Neural cell (in vitro differentiated cells): ENCODE measurements around the gene ADORA1. TPM values are rescaled to one million over a fixed set of nuclear protein-coding genes. Genes with fewer than 3 reads are reported as not detected.

Source experiments
- H2AFZ ChIP-seq: fragments of 200-600, 300-800 bp; sonication (generic), shearing (Covaris generic); 2 replicates; pipeline ENCODE4 v1.6.0; 2014; ENCODE audit warnings: low read depth, mild to moderate bottlenecking, antibody characterized with exemption, low read length, moderate library complexity
- H3F3A ChIP-seq: fragments of 200-600 bp; shearing (Covaris generic); 2 replicates; pipeline ENCODE4 v1.6.1; 2016; ENCODE audit warnings: mild to moderate bottlenecking, moderate library complexity, mixed read lengths, antibody characterized with exemption, low read length; ENCODE audit not compliant: insufficient read depth, poor library complexity, severe bottlenecking
- H3K27ac ChIP-seq: fragments of 200-600, 300-800 bp; sonication (generic), shearing (Covaris generic); 2 replicates; pipeline ENCODE4 v1.5.1; 2014; ENCODE audit warnings: mild to moderate bottlenecking, low read length, moderate library complexity
- H3K27me3 ChIP-seq: fragments of 300-800, 200-600 bp; sonication (generic), shearing (Covaris generic); 2 replicates; pipeline ENCODE4 v1.6.0; 2014; ENCODE audit warnings: mild to moderate bottlenecking, low read depth, low read length, moderate library complexity; ENCODE audit not compliant: insufficient read depth
- H3K36me3 ChIP-seq: fragments of 300-800, 200-600 bp; sonication (generic), shearing (Covaris generic); 2 replicates; pipeline ENCODE4 v1.5.1; 2014; ENCODE audit warnings: mild to moderate bottlenecking, antibody characterized with exemption, low read length, moderate library complexity; ENCODE audit not compliant: insufficient read depth
- H3K4me2 ChIP-seq: fragments of 300-800, 200-600 bp; sonication (generic), shearing (Covaris generic); 2 replicates; pipeline ENCODE4 v1.6.0; 2014; ENCODE audit warnings: mild to moderate bottlenecking, low read length
- H3K4me3 ChIP-seq: fragments of 300-800, 200-600 bp; sonication (generic), shearing (Covaris generic); 2 replicates; pipeline ENCODE4 v1.5.1; 2014; ENCODE audit warnings: mild to moderate bottlenecking, low read length, moderate library complexity
- H3K79me2 ChIP-seq: fragments of 200-600 bp; shearing (Covaris generic); replicated peaks from 2 replicates; pipeline ENCODE4 v1.6.0; 2014; ENCODE audit warnings: mild to moderate bottlenecking, low read length, moderate library complexity; ENCODE audit not compliant: insufficient read depth
- H3K9ac ChIP-seq: fragments of 300-800, 200-600 bp; sonication (generic), shearing (Covaris generic); 2 replicates; pipeline ENCODE4 v1.6.1; 2016; ENCODE audit warnings: mild to moderate bottlenecking, low read length, mixed read lengths
- H3K9me2 ChIP-seq: fragments of 200-600 bp; shearing (Covaris generic); 2 replicates; pipeline ENCODE4 v1.6.1; 2016; ENCODE audit warnings: mild to moderate bottlenecking, low read length, mixed read lengths; ENCODE audit not compliant: insufficient read depth
- H3K9me3 ChIP-seq: fragments of 200-600, 300-800 bp; sonication (generic), shearing (Covaris generic); 2 replicates; pipeline ENCODE4 v1.6.1; 2016; ENCODE audit warnings: mild to moderate bottlenecking, mixed run types, low read length, moderate library complexity, mixed read lengths
- H4K20me1 ChIP-seq: fragments of 200-600 bp; shearing (Covaris generic); 2 replicates; pipeline ENCODE4 v1.6.1; 2016; ENCODE audit warnings: mild to moderate bottlenecking, mixed run types; ENCODE audit not compliant: insufficient read depth
- EP300 ChIP-seq: fragments of 450-650 bp; conservative IDR thresholded peaks from 2 replicates; pipeline ENCODE4 v1.6.1; 2014; ENCODE audit warnings: antibody characterized with exemption, mild to moderate bottlenecking, moderate library complexity; ENCODE audit not compliant: poor library complexity, severe bottlenecking
- EZH2 ChIP-seq: fragments of 200-600, 300-800 bp; shearing (Covaris generic), sonication (generic); IDR thresholded peaks from 2 replicates; pipeline ENCODE4 v1.6.1; 2014; ENCODE audit warnings: antibody characterized with exemption, low read length, borderline replicate concordance, mild to moderate bottlenecking; ENCODE audit not compliant: insufficient read depth, poor library complexity, severe bottlenecking
- MXI1 ChIP-seq: fragments of 450-650 bp; conservative IDR thresholded peaks from 2 replicates; pipeline ENCODE4 v1.6.1; 2014; ENCODE audit warnings: antibody characterized with exemption, mild to moderate bottlenecking; ENCODE audit not compliant: poor library complexity, severe bottlenecking
- POLR2AphosphoS5 ChIP-seq: IDR thresholded peaks from 2 replicates; pipeline ENCODE4 v1.6.1; 2012
- RAD21 ChIP-seq: fragments of 450-650 bp; conservative IDR thresholded peaks from 2 replicates; pipeline ENCODE4 v1.6.1; 2014; ENCODE audit warnings: antibody characterized with exemption, mild to moderate bottlenecking, moderate library complexity
- SMC3 ChIP-seq: fragments of 450-650 bp; conservative IDR thresholded peaks from 2 replicates; pipeline ENCODE4 v1.6.1; 2014; ENCODE audit warnings: antibody characterized with exemption, mild to moderate bottlenecking, moderate library complexity; ENCODE audit not compliant: poor library complexity
- TAF1 ChIP-seq: IDR thresholded peaks from 2 replicates; pipeline ENCODE4 v1.6.1; 2012; ENCODE audit warnings: low read depth
- polyA plus RNA-seq: library from polyadenylated mRNA; depleted of rRNA; stranded (reverse); fragments of >200 nt; gene quantifications from 2 replicates; pipeline ENCODE4 v1.2.3, GENCODE V29; 2014
- TF ChIP-seq, protein P1 (sequence below): IDR thresholded peaks from 2 replicates; pipeline ENCODE4 v1.6.1; 2012; ENCODE audit warnings: borderline replicate concordance
- TF ChIP-seq, protein P2 (sequence below): fragments of 450-650 bp; IDR thresholded peaks from 2 replicates; pipeline ENCODE4 v1.5.1; 2014; ENCODE audit warnings: antibody characterized with exemption, mild to moderate bottlenecking, moderate library complexity; ENCODE audit not compliant: poor library complexity, severe bottlenecking

ADORA1 gene
- polyA plus RNA-seq, 1 donor from 2014 or later, result 7.2 TPM

DNA sequence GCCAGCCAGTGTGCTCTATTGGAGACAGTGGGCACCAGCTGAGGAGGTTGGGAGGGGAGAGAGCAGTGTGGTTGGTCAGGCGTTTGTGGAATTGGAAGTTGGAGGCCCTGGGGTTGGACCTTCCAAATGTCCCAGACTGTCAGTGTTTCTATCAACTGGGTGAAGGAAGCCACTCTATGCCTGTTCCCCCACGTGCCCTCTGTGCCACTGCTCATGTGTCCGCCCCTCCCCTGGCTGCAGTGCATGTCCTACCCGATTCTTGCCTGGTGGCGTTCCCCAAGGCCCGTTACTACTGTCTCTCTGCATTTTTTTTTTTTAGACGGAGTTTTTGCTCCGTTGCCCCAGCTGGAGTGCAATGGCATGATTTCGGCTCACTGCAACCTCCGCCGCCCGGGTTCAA lies 21.1 kb downstream of the ADORA1 start:
- Histone ChIP-seq H3K9ac (no peak overlapping the region), H3K9me3 (no peaks in the 10 kb centered on the region), H3K9me2 (no peaks in the 10 kb centered on the region), H3F3A (no peaks in the 10 kb centered on the region), H3K4me3 (no peak overlapping the region), H3K79me2 (no peaks in the 10 kb centered on the region), H2AFZ (no peak overlapping the region), H4K20me1 (no peaks in the 10 kb centered on the region), H3K27ac (no peak overlapping the region), H3K36me3 (no peaks in the 10 kb centered on the region), H3K4me2 (no peak overlapping the region), H3K27me3 (no peaks in the 10 kb centered on the region)
- no peak for TF ChIP-seq TAF1
- TF ChIP-seq EZH2, result no peak
- TF ChIP-seq, protein P1, sequence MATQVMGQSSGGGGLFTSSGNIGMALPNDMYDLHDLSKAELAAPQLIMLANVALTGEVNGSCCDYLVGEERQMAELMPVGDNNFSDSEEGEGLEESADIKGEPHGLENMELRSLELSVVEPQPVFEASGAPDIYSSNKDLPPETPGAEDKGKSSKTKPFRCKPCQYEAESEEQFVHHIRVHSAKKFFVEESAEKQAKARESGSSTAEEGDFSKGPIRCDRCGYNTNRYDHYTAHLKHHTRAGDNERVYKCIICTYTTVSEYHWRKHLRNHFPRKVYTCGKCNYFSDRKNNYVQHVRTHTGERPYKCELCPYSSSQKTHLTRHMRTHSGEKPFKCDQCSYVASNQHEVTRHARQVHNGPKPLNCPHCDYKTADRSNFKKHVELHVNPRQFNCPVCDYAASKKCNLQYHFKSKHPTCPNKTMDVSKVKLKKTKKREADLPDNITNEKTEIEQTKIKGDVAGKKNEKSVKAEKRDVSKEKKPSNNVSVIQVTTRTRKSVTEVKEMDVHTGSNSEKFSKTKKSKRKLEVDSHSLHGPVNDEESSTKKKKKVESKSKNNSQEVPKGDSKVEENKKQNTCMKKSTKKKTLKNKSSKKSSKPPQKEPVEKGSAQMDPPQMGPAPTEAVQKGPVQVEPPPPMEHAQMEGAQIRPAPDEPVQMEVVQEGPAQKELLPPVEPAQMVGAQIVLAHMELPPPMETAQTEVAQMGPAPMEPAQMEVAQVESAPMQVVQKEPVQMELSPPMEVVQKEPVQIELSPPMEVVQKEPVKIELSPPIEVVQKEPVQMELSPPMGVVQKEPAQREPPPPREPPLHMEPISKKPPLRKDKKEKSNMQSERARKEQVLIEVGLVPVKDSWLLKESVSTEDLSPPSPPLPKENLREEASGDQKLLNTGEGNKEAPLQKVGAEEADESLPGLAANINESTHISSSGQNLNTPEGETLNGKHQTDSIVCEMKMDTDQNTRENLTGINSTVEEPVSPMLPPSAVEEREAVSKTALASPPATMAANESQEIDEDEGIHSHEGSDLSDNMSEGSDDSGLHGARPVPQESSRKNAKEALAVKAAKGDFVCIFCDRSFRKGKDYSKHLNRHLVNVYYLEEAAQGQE, result no peak
- TF ChIP-seq, protein P2, sequence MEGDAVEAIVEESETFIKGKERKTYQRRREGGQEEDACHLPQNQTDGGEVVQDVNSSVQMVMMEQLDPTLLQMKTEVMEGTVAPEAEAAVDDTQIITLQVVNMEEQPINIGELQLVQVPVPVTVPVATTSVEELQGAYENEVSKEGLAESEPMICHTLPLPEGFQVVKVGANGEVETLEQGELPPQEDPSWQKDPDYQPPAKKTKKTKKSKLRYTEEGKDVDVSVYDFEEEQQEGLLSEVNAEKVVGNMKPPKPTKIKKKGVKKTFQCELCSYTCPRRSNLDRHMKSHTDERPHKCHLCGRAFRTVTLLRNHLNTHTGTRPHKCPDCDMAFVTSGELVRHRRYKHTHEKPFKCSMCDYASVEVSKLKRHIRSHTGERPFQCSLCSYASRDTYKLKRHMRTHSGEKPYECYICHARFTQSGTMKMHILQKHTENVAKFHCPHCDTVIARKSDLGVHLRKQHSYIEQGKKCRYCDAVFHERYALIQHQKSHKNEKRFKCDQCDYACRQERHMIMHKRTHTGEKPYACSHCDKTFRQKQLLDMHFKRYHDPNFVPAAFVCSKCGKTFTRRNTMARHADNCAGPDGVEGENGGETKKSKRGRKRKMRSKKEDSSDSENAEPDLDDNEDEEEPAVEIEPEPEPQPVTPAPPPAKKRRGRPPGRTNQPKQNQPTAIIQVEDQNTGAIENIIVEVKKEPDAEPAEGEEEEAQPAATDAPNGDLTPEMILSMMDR, result no peak
- no peak for TF ChIP-seq POLR2AphosphoS5
- TF ChIP-seq EP300, result no peak
- TF ChIP-seq RAD21, result no peak
- TF ChIP-seq SMC3, result no peak
- TF ChIP-seq MXI1, result no peak

DNA sequence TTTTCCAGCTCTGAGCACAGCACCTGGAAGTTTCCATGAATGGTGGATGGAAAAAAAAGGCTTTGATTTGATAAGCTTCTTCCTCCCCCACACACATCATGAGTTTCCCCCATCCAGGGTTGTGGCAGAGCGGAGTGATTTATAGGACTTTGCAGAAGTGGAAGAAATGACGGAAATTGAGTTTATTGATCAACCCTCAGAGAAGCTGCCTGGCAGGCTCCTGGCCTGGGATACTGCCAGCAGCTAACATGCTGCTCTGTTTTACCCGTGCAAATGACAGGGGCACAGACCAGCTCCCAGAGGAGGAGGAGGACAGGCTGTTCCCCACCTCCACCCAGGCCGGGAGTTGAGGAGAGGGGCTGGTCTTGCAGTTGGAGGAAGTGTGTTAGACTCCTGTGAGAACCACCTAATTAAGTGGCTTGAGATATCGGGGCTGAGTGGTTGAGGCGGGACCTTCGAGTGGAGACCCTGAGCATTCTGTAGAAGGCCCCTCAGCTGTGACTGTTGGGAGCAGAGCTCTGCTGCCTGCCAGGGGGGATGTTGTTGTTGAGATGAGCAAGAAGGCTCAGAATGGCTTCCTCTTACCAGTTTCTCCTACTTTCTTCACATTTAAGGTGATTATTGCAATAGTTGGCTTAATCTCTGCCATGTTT lies 21.8 kb downstream of the ADORA1 start:
- H3K9me2 ChIP-seq, result no peaks in the 10 kb centered on the region
- no peak for TF ChIP-seq MXI1
- no peak for TF ChIP-seq RAD21
- no peak for TF ChIP-seq TAF1
- TF ChIP-seq, protein P1, result no peak
- no peak for TF ChIP-seq SMC3
- no peak for TF ChIP-seq EZH2
- no peak for TF ChIP-seq POLR2AphosphoS5
- TF ChIP-seq, protein P2, result no peak
- no peak for TF ChIP-seq EP300
- H3F3A ChIP-seq, result no peaks in the 10 kb centered on the region
- no peaks in the 10 kb centered on the region for H3K27me3 ChIP-seq
- H3K27ac ChIP-seq, result no peak overlapping the region
- H4K20me1 ChIP-seq, result no peaks in the 10 kb centered on the region
- no peaks in the 10 kb centered on the region for H3K36me3 ChIP-seq
- H2AFZ ChIP-seq, result no peak overlapping the region
- H3K4me3 ChIP-seq, result no peak overlapping the region
- no peaks in the 10 kb centered on the region for H3K9me3 ChIP-seq
- H3K9ac ChIP-seq, result no peak overlapping the region
- no peak overlapping the region for H3K4me2 ChIP-seq
- H3K79me2 ChIP-seq, result no peaks in the 10 kb centered on the region
